K562 (cell line): ENCODE data around the gene NXPH4. TPM values are rescaled to one million over a fixed set of nuclear protein-coding genes. Genes with fewer than 3 reads are reported as not detected.

ENCODE experiments used
- ATAC-seq: fragments of 200-7000 bp; cut with Tn5 transposase; 3 replicates; pipeline ENCODE4 v1.9.1; 2020; ENCODE audit warnings: moderate library complexity
- BruUV-seq: library from RNA; stranded (reverse); fragments of 400-500 nt; replicated peaks from 2 replicates; lab custom pipeline; 2021; lab: Mats Ljungman, UMichigan
- CTCF ChIA-PET: fragments of 300-600 bp; formaldehyde crosslinking; extraction: SDS; loops from one replicate; lab custom pipeline; 2021; ENCODE audit warnings: low intra/inter-chr PET ratio; lab: Yijun Ruan, JAX
- POLR2A ChIA-PET: fragments of 300-600, 350-650 bp; sonication (Branson Sonifier 250); formaldehyde crosslinking; extraction: SDS; loops from one replicate; lab custom pipeline; 2021; ENCODE audit warnings: antibody characterized with exemption, inconsistent platforms; lab: Yijun Ruan, JAX
- DNase-seq, 4 experiments: peaks; one replicate each; pipeline versions ENCODE4 v3.0.0 to v3.0.0-alpha.2; 2011 to 2018; ENCODE audit warnings: low spot score in 3 of 4, mixed read lengths in 3 of 4; ENCODE audit errors: extremely low read depth in 1 of 4
- FAIRE-seq: peaks from 2 replicates; lab custom pipeline; 2011; peaks lifted over from hg19 to GRCh38; lab: Jason Lieb, UNC
- H2AFZ ChIP-seq: 2 replicates; pipeline ENCODE4 v1.6.0; 2011; ENCODE audit warnings: low read depth, low read length, control low read depth, inconsistent platforms
- H3K27ac ChIP-seq: fragments of 200-600 bp; 3 replicates; pipeline ENCODE4 v1.8.0; 2011; ENCODE audit warnings: low read depth, mild to moderate bottlenecking, control low read depth, inconsistent platforms, low read length, moderate library complexity, mixed read lengths; ENCODE audit errors: extremely low read depth
- H3K27me3 ChIP-seq, 2 experiments: fragments of 300-600 bp in 1 of 2; 2 replicates in 1 of 2; 3 replicates in 1 of 2; pipeline versions ENCODE4 v1.6.0 to v1.8.0; 2011; ENCODE audit warnings: inconsistent platforms in 2 of 2, low read length in 2 of 2, mild to moderate bottlenecking in 1 of 2, mixed read lengths in 1 of 2, moderate library complexity in 1 of 2; ENCODE audit not compliant: control insufficient read depth in 2 of 2, insufficient read depth in 2 of 2
- H3K36me3 ChIP-seq: fragments of 300-600 bp; 3 replicates; pipeline ENCODE4 v1.8.0; 2011; ENCODE audit warnings: mild to moderate bottlenecking, low read length, inconsistent platforms; ENCODE audit not compliant: control insufficient read depth, insufficient read depth
- H3K4me1 ChIP-seq, 2 experiments: fragments of 200-600 bp in 1 of 2; replicated peaks in 1 of 2; 2 replicates in 1 of 2; 3 replicates in 1 of 2; pipeline versions ENCODE4 v1.5.1 to v1.8.0; 2011; ENCODE audit warnings: inconsistent platforms in 2 of 2, low read length in 2 of 2, mild to moderate bottlenecking in 1 of 2, mixed read lengths in 1 of 2, moderate library complexity in 1 of 2; ENCODE audit not compliant: control insufficient read depth in 2 of 2, insufficient read depth in 2 of 2
- H3K4me2 ChIP-seq: 2 replicates; pipeline ENCODE4 v1.6.1; 2011; ENCODE audit warnings: low read length, control low read depth, inconsistent platforms, mixed read lengths; ENCODE audit not compliant: insufficient read depth
- H3K4me3 ChIP-seq: fragments of 200-600 bp; sonication (generic), shearing (Covaris generic); 2 replicates; pipeline ENCODE4 v1.5.1; 2016; ENCODE audit warnings: control low read depth, inconsistent platforms
- H3K79me2 ChIP-seq: fragments of 200-600 bp; 3 replicates; pipeline ENCODE4 v1.8.0; 2011; ENCODE audit warnings: low read length, inconsistent platforms; ENCODE audit not compliant: control insufficient read depth, insufficient read depth
- H3K9ac ChIP-seq, 2 experiments: 2 replicates each; pipeline versions ENCODE4 v1.6.0 to v1.6.1; 2011; ENCODE audit warnings: low read depth in 2 of 2, low read length in 2 of 2, control low read depth in 1 of 2, inconsistent platforms in 1 of 2, mild to moderate bottlenecking in 1 of 2, mixed read lengths in 1 of 2; ENCODE audit not compliant: insufficient read depth in 1 of 2
- H3K9me1 ChIP-seq: one replicate; pipeline ENCODE4 v1.6.0; 2011; ENCODE audit warnings: inconsistent platforms, mild to moderate bottlenecking, low read length, moderate library complexity; ENCODE audit not compliant: control insufficient read depth, insufficient read depth
- H3K9me3 ChIP-seq: replicated peaks from 2 replicates; pipeline ENCODE4 v1.5.1; 2011; ENCODE audit warnings: low read depth, low read length, inconsistent platforms; ENCODE audit not compliant: control insufficient read depth, insufficient read depth
- H4K20me1 ChIP-seq: replicated peaks from 2 replicates; pipeline ENCODE4 v1.6.1; 2011; ENCODE audit warnings: low read length, inconsistent platforms, mixed read lengths; ENCODE audit not compliant: control insufficient read depth, insufficient read depth
- BCLAF1 ChIP-seq, 2 experiments: fragments of 450-650 bp in 1 of 2; IDR thresholded peaks; 2 replicates each; pipeline ENCODE4 v1.6.1; 2011 to 2017; ENCODE audit warnings: low read depth in 2 of 2, antibody characterized with exemption in 1 of 2, borderline replicate concordance in 1 of 2, low read length in 1 of 2, mild to moderate bottlenecking in 1 of 2, mixed read lengths in 1 of 2; ENCODE audit not compliant: control insufficient read depth in 1 of 2
- CBX2 ChIP-seq: fragments of 200-600 bp; sonication (generic); IDR thresholded peaks from one replicate; pipeline ENCODE4 v1.6.1; 2012; ENCODE audit warnings: mild to moderate bottlenecking, low read length, inconsistent platforms; ENCODE audit not compliant: insufficient read depth, poor library complexity, severe bottlenecking
- GTF3C2 ChIP-seq: IDR thresholded peaks from 3 replicates; pipeline ENCODE4 v1.6.1; 2011; ENCODE audit warnings: borderline replicate concordance, mild to moderate bottlenecking, moderate library complexity; ENCODE audit not compliant: insufficient read length; ENCODE audit errors: extremely low read depth
- MXD1 ChIP-seq: fragments of 250-450 bp; sonication (Bioruptor Pico); IDR thresholded peaks from 2 replicates; pipeline ENCODE4 v1.8.0; 2021; ENCODE audit warnings: borderline replicate concordance, mild to moderate bottlenecking, moderate library complexity; ENCODE audit not compliant: poor library complexity, severe bottlenecking
- SIRT6 ChIP-seq: IDR thresholded peaks from one replicate; pipeline ENCODE4 v1.6.1; 2012; ENCODE audit warnings: low read depth, mild to moderate bottlenecking, control low read depth, inconsistent platforms, low read length, moderate library complexity
- ZNF143 ChIP-seq: sonication (generic); formaldehyde crosslinking; IDR thresholded peaks from 2 replicates; pipeline ENCODE4 v1.9.0; 2022; ENCODE audit warnings: mild to moderate bottlenecking, missing genetic modification reagents
- WGBS: fragments of 100-300 bp; shearing (Covaris generic); methylation state at CpG from one replicate; pipeline ENCODE4 v1.1.6; 2016; ENCODE audit warnings: low coverage, mixed read lengths; ENCODE audit not compliant: insufficient coverage; ENCODE audit errors: missing lambda C conversion rate; 5-methylcytosine and 5-hydroxymethylcytosine counted together
- in situ Hi-C: fragments of 300-500 bp; cut with MboI; formaldehyde crosslinking; loops from 4 replicates; pipeline ENCODE4 v1.15.0; 2018; ENCODE audit warnings: inconsistent platforms, mixed read lengths
- intact Hi-C: fragments of 100-400 bp; cut with micrococcal nuclease; formaldehyde crosslinking; loops from 2 replicates; pipeline ENCODE4 v1.14.2; 2022
- polyA plus RNA-seq, 8 experiments: library from polyadenylated mRNA; depleted of rRNA in 4 of 8; stranded (reverse) in 5 of 8; unstranded in 3 of 8; fragments of >200 nt; fragmentation: Nextera tagmentation in 2 of 8; fragmentation: Illumina TruSeq in 1 of 8; extraction: Ambion mirVana in 2 of 8; extraction: Trizol in 1 of 8; gene quantifications; 2 replicates each; pipeline versions ENCODE4 v1.2.1 to v1.2.3, GENCODE V29; 2011 to 2014; ENCODE audit warnings: inconsistent platforms in 1 of 8, missing spikeins in 1 of 8
- total RNA-seq, 7 experiments: library from RNA; depleted of rRNA in 6 of 7; stranded (reverse); fragments of >200 nt in 6 of 7; fragmentation: Illumina TruSeq in 2 of 7; extraction: Trizol in 2 of 7; gene quantifications; 2 replicates each; pipeline versions ENCODE4 v1.2.1 to v1.2.3, GENCODE V29; 2011 to 2021; ENCODE audit warnings: low replicate concordance in 1 of 7

NXPH4 gene
- total and polyA plus RNA-seq, 9 of the 15 experiments (the other 6 are each of a cell fraction or from before 2014, with no cell fraction given): 0.49 to 2.7 (median 1.1) TPM; not detected in 4

GRCh38 chr12:57234233-57234570 is 17.6 kb downstream of the NXPH4 start:
- no peak overlapping the region for H3K4me2 ChIP-seq
- ChIA-PET CTCF (interaction anchor here (0.7 kb wide), 1 partner anchor 1196 kb away, joined by 6 read pairs; no protein-coding TSS in a partner anchor), POLR2A (interaction anchor here (0.6 kb wide), 4 partner anchors 208 to 859 kb away, joined by 3 to 5 read pairs (median 3); no protein-coding TSS in a partner anchor)
- no peak for TF ChIP-seq ZNF143
- H4K20me1 ChIP-seq: peaks cover 17% of the 10 kb centered on the region
- DNase-seq (no peak), FAIRE-seq (no peak), ATAC-seq (no peak)
- H3K9me1 ChIP-seq: peaks cover 9% of the 10 kb centered on the region
- intact Hi-C loops: no loop called here
- peaks cover 38 to 77% of the 10 kb centered on the region in 2 experiments for H3K4me1 ChIP-seq
- WGBS: 68% methylated on average over 3 of the region's 3 CpGs
- H3K27ac ChIP-seq: peak overlapping the region; percentile 42; the same call in 2 of the 3 replicates
- no peak overlapping the region for H2AFZ ChIP-seq
- H3K9ac ChIP-seq: no peak overlapping the region
- in situ Hi-C loops: no loop called here
- H3K4me3 ChIP-seq: no peak overlapping the region
- no peaks in the 10 kb centered on the region for H3K9me3 ChIP-seq
- no peaks in the 10 kb centered on the region for H3K27me3 ChIP-seq
- TSS peak; percentile 15 for BruUV-seq
- H3K79me2 ChIP-seq: peaks cover 27% of the 10 kb centered on the region
- H3K36me3 ChIP-seq: peaks cover 53% of the 10 kb centered on the region; the same call in 2 of the 3 replicates

- no peak overlapping the region for H3K4me2 ChIP-seq
- no peak for ATAC-seq
- WGBS: 91% methylated on average over 10 of the region's 10 CpGs
- no peak for FAIRE-seq
- no peaks in the 10 kb centered on the region for H3K27me3 ChIP-seq
- H4K20me1 ChIP-seq: peaks cover 17% of the 10 kb centered on the region
- intact Hi-C loops: no loop called here
- no peak overlapping the region for H3K4me3 ChIP-seq
- BruUV-seq: no TSS peak
- H3K9me1 ChIP-seq: peaks cover 9% of the 10 kb centered on the region
- no peak overlapping the region for H2AFZ ChIP-seq
- no peaks in the 10 kb centered on the region for H3K9me3 ChIP-seq
- peaks cover 53% of the 10 kb centered on the region; the same call in 2 of the 3 replicates for H3K36me3 ChIP-seq
- POLR2A ChIA-PET: interaction anchor here (0.6 kb wide), 1 partner anchor 208 kb away, joined by 5 read pairs; no protein-coding TSS in a partner anchor
- CTCF ChIA-PET: interaction anchor here (0.7 to 6.6 kb wide), 2 partner anchors 21 to 1196 kb away, joined by 6 to 186 read pairs; partner anchors contain the start of gene NXPH4
- H3K27ac ChIP-seq: peak overlapping the region; percentile 42; the same call in 2 of the 3 replicates
- H3K9ac ChIP-seq: peak overlapping the region in 1 of 2 experiments; percentile 79; a peak in 1 of 4 replicates
- peaks cover 39 to 81% of the 10 kb centered on the region in 2 experiments for H3K4me1 ChIP-seq
- peaks cover 24% of the 10 kb centered on the region for H3K79me2 ChIP-seq
- DNase-seq: no peak
- in situ Hi-C loops: no loop called here
- no peak for TF ChIP-seq BCLAF1 (IDR thresholded peaks at IDR 0.05; ENCODE audit: borderline replicate concordance in 1 of 2, control insufficient read depth in 1 of 2, low read depth in 2 of 2, low read length in 1 of 2)
- TF ChIP-seq CBX2: no peak
- no peak for TF ChIP-seq MXD1 (CRISPR knock-in tag)
- TF ChIP-seq GTF3C2: no peak
- TF ChIP-seq SIRT6: no peak
Measured at GRCh38 chr12:57234571-57235016, 18.0 kb downstream of the NXPH4 start.
